A172 (cell line): ENCODE results near the gene PPP1R2. TPM values are rescaled to one million over a fixed set of nuclear protein-coding genes. Genes with fewer than 3 reads are reported as not detected.
"Not testable (repeated sequence)": the region's sequence is repeated elsewhere in the genome, so short reads cannot be mapped to it uniquely, and the experiment has no call there.

Experiments used
- DNase-seq: peaks from one replicate; pipeline ENCODE4 v3.0.0-alpha.2; 2015; ENCODE audit warnings: low spot score
- total RNA-seq: library from RNA; depleted of rRNA; stranded (reverse); fragments of >200 nt; shearing (Covaris generic); gene quantifications from 2 replicates; pipeline ENCODE4 v1.2.3, GENCODE V29; 2014; rRNA removed

PPP1R2 gene
- total RNA-seq: 61.4 and 180 TPM in 2 replicates

- peak; percentile 81 for DNase-seq
Measured at GRCh38 chr3:195542698-195543499, at the start of gene PPP1R2. Gene PPP1R2 (minus strand): TSS chr3:195543325. CDS start chr3:195543025, 300 bp downstream.

- DNase-seq: no peak
Measured at GRCh38 chr3:195591852-195592251, 48.7 kb upstream of the PPP1R2 start.

GRCh38 chr3:195591220-195591619 lies 48.1 kb upstream of the PPP1R2 start:
- no peak for DNase-seq

GRCh38 chr3:195590381-195590780 lies 47.3 kb upstream of the PPP1R2 start:
- not testable (repeated sequence) for DNase-seq

GRCh38 chr3:195589796-195590195 lies 46.7 kb upstream of the PPP1R2 start:
- DNase-seq: not testable (repeated sequence)

- no peak for DNase-seq
Measured at GRCh38 chr3:195587824-195588223, 44.7 kb upstream of the PPP1R2 start.

GRCh38 chr3:195587406-195587805 lies 44.3 kb upstream of the PPP1R2 start:
- DNase-seq: no peak

GRCh38 chr3:195584543-195584870 lies 41.4 kb upstream of the PPP1R2 start:
- no peak for DNase-seq

- DNase-seq: no peak
Measured at GRCh38 chr3:195583831-195584542, 40.9 kb upstream of the PPP1R2 start, which contains the start of gene APOD. Gene APOD (minus strand): TSS chr3:195583940. CDS start chr3:195579461, 4,479 bp downstream.

GRCh38 chr3:195582947-195583346 lies 39.8 kb upstream of the PPP1R2 start:
- no peak for DNase-seq

GRCh38 chr3:195580744-195581443 lies 37.8 kb upstream of the PPP1R2 start:
- no peak for DNase-seq

GRCh38 chr3:195579281-195579680 lies 36.2 kb upstream of the PPP1R2 start:
- DNase-seq: no peak

- no peak for DNase-seq
Measured at GRCh38 chr3:195578565-195578964, 35.4 kb upstream of the PPP1R2 start.

GRCh38 chr3:195577645-195578177 lies 34.6 kb upstream of the PPP1R2 start:
- no peak for DNase-seq

- no peak for DNase-seq
Measured at GRCh38 chr3:195574497-195575304, 31.6 kb upstream of the PPP1R2 start.

GRCh38 chr3:195573611-195574496 lies 30.7 kb upstream of the PPP1R2 start:
- no peak for DNase-seq

GRCh38 chr3:195571361-195571760 lies 28.2 kb upstream of the PPP1R2 start:
- no peak for DNase-seq

GRCh38 chr3:195570912-195571311 lies 27.8 kb upstream of the PPP1R2 start:
- DNase-seq: no peak

- no peak for DNase-seq
Measured at GRCh38 chr3:195570344-195570743, 27.2 kb upstream of the PPP1R2 start.

GRCh38 chr3:195568630-195569029 lies 25.5 kb upstream of the PPP1R2 start:
- DNase-seq: no peak
